Measurements from ENCODE around the gene BRIP1.

Gene BRIP1

DNA sequence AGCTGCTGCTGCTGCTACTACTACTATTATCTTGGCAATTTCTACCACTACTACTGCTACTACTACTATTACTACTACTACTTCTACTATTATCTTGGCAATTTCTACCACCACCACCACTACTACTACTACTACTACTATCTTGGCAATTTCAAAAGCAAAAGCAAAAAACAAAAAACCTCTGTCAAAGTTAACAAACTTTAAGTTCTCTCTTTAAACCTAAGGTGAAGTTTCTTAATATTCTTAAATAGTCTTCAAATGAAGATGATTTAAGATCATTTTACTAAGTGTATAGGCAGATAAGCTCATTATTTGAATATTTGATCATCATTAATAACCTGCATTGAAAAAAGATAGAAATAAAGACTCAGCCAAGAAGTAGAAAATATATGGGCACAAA lies 118.5 kb downstream of the BRIP1 start:
- TF ChIP-seq, protein P1, sequence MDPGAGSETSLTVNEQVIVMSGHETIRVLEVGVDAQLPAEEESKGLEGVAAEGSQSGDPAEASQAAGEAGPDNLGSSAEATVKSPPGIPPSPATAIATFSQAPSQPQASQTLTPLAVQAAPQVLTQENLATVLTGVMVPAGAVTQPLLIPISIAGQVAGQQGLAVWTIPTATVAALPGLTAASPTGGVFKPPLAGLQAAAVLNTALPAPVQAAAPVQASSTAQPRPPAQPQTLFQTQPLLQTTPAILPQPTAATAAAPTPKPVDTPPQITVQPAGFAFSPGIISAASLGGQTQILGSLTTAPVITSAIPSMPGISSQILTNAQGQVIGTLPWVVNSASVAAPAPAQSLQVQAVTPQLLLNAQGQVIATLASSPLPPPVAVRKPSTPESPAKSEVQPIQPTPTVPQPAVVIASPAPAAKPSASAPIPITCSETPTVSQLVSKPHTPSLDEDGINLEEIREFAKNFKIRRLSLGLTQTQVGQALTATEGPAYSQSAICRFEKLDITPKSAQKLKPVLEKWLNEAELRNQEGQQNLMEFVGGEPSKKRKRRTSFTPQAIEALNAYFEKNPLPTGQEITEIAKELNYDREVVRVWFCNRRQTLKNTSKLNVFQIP (CRISPR knock-in tag; IDR thresholded peaks at IDR 0.05; ENCODE audit: borderline replicate concordance, low read depth): no peak
- TF ChIP-seq, protein P2, sequence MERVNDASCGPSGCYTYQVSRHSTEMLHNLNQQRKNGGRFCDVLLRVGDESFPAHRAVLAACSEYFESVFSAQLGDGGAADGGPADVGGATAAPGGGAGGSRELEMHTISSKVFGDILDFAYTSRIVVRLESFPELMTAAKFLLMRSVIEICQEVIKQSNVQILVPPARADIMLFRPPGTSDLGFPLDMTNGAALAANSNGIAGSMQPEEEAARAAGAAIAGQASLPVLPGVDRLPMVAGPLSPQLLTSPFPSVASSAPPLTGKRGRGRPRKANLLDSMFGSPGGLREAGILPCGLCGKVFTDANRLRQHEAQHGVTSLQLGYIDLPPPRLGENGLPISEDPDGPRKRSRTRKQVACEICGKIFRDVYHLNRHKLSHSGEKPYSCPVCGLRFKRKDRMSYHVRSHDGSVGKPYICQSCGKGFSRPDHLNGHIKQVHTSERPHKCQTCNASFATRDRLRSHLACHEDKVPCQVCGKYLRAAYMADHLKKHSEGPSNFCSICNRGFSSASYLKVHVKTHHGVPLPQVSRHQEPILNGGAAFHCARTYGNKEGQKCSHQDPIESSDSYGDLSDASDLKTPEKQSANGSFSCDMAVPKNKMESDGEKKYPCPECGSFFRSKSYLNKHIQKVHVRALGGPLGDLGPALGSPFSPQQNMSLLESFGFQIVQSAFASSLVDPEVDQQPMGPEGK (CRISPR knock-in tag; IDR thresholded peaks at IDR 0.05; ENCODE audit: borderline replicate concordance): no peak
- TF ChIP-seq TOX (CRISPR knock-in tag; IDR thresholded peaks at IDR 0.05; ENCODE audit: borderline replicate concordance): no peak
- TF ChIP-seq ZNF70 (CRISPR knock-in tag; IDR thresholded peaks at IDR 0.05): no peak
- TF ChIP-seq OSR1 (CRISPR knock-in tag; IDR thresholded peaks at IDR 0.05): no peak
- TF ChIP-seq, protein P3, sequence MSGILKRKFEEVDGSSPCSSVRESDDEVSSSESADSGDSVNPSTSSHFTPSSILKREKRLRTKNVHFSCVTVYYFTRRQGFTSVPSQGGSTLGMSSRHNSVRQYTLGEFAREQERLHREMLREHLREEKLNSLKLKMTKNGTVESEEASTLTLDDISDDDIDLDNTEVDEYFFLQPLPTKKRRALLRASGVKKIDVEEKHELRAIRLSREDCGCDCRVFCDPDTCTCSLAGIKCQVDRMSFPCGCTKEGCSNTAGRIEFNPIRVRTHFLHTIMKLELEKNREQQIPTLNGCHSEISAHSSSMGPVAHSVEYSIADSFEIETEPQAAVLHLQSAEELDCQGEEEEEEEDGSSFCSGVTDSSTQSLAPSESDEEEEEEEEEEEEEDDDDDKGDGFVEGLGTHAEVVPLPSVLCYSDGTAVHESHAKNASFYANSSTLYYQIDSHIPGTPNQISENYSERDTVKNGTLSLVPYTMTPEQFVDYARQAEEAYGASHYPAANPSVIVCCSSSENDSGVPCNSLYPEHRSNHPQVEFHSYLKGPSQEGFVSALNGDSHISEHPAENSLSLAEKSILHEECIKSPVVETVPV (CRISPR knock-in tag; IDR thresholded peaks at IDR 0.05): no peak
- no peak for TF ChIP-seq SNAI2 (CRISPR knock-in tag; IDR thresholded peaks at IDR 0.05)
- no peak for TF ChIP-seq PPARA (CRISPR knock-in tag; IDR thresholded peaks at IDR 0.05; ENCODE audit: borderline replicate concordance)
- no peak for TF ChIP-seq TCF4 (CRISPR knock-in tag; IDR thresholded peaks at IDR 0.05; ENCODE audit: borderline replicate concordance)
- TF ChIP-seq ZC3H10 (CRISPR knock-in tag; IDR thresholded peaks at IDR 0.05): no peak
- TF ChIP-seq, protein P4, sequence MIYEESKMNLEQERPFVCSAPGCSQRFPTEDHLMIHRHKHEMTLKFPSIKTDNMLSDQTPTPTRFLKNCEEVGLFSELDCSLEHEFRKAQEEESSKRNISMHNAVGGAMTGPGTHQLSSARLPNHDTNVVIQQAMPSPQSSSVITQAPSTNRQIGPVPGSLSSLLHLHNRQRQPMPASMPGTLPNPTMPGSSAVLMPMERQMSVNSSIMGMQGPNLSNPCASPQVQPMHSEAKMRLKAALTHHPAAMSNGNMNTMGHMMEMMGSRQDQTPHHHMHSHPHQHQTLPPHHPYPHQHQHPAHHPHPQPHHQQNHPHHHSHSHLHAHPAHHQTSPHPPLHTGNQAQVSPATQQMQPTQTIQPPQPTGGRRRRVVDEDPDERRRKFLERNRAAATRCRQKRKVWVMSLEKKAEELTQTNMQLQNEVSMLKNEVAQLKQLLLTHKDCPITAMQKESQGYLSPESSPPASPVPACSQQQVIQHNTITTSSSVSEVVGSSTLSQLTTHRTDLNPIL (CRISPR knock-in tag; IDR thresholded peaks at IDR 0.05; ENCODE audit: low read depth): no peak
- TF ChIP-seq ISL1 (CRISPR knock-in tag; IDR thresholded peaks at IDR 0.05): no peak
- no peak for TF ChIP-seq ZNF8 (CRISPR knock-in tag; IDR thresholded peaks at IDR 0.05)
- TF ChIP-seq GLIS3 (CRISPR knock-in tag; IDR thresholded peaks at IDR 0.05): no peak
- TF ChIP-seq ZNF565 (CRISPR knock-in tag; conservative IDR thresholded peaks at IDR 0.05; ENCODE audit: low read depth): no peak
- no peak for TF ChIP-seq ZFP30 (CRISPR knock-in tag; IDR thresholded peaks at IDR 0.05)
- ATAC-seq: no peak

DNA sequence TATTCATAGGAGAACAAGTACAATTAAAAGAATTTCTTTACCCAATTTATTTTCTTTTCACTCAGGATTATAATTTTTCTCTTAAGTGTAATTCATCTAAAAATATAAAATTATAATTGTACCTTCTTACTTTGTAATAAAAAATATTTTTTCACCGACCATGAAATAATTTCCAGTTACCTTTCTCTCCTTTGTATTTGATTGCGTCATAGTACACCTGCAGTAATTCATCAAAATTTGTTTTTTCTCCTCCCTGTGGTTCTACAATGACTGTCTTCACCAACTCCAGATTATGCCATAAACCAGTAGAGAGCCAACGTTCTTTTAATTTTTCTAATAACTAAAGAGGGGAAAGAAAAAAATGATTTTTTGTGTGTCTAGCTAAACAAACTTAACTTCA lies 119.1 kb downstream of the BRIP1 start:
- no peak for ATAC-seq
- TF ChIP-seq ZC3H10 (CRISPR knock-in tag; IDR thresholded peaks at IDR 0.05): no peak
- TF ChIP-seq, protein P4 (CRISPR knock-in tag; IDR thresholded peaks at IDR 0.05; ENCODE audit: low read depth): no peak

DNA sequence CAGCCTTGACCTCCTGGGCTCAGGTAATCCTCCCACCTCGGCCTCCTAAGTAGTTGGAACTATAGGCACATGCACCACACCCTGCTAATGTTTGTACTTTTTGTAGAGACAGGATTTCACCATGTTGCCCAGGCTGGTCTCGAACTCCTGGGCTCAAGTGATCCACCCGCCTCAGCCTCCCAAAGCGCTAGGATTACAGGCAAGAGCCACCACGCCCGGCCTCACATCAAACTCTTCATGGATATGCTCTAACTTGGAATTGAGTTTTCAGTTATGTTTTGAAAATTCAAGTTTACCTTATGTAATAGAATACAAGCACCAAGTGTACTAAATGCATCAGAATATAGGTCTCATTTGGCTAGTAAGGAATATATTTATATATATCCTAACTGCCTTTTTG lies 119.6 kb downstream of the BRIP1 start:
- ATAC-seq: no peak
- TF ChIP-seq ZFP3 (CRISPR knock-in tag; IDR thresholded peaks at IDR 0.05): no peak
- TF ChIP-seq, protein P5, sequence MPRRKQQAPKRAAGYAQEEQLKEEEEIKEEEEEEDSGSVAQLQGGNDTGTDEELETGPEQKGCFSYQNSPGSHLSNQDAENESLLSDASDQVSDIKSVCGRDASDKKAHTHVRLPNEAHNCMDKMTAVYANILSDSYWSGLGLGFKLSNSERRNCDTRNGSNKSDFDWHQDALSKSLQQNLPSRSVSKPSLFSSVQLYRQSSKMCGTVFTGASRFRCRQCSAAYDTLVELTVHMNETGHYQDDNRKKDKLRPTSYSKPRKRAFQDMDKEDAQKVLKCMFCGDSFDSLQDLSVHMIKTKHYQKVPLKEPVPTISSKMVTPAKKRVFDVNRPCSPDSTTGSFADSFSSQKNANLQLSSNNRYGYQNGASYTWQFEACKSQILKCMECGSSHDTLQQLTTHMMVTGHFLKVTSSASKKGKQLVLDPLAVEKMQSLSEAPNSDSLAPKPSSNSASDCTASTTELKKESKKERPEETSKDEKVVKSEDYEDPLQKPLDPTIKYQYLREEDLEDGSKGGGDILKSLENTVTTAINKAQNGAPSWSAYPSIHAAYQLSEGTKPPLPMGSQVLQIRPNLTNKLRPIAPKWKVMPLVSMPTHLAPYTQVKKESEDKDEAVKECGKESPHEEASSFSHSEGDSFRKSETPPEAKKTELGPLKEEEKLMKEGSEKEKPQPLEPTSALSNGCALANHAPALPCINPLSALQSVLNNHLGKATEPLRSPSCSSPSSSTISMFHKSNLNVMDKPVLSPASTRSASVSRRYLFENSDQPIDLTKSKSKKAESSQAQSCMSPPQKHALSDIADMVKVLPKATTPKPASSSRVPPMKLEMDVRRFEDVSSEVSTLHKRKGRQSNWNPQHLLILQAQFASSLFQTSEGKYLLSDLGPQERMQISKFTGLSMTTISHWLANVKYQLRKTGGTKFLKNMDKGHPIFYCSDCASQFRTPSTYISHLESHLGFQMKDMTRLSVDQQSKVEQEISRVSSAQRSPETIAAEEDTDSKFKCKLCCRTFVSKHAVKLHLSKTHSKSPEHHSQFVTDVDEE (CRISPR knock-in tag; IDR thresholded peaks at IDR 0.05): no peak
- no peak for TF ChIP-seq PPARA (CRISPR knock-in tag; IDR thresholded peaks at IDR 0.05; ENCODE audit: borderline replicate concordance)
- no peak for TF ChIP-seq ESRRG (CRISPR knock-in tag; IDR thresholded peaks at IDR 0.05)
- TF ChIP-seq, protein P3 (CRISPR knock-in tag; IDR thresholded peaks at IDR 0.05): no peak
- TF ChIP-seq OSR1 (CRISPR knock-in tag; IDR thresholded peaks at IDR 0.05): no peak
- no peak for TF ChIP-seq ISL1 (CRISPR knock-in tag; IDR thresholded peaks at IDR 0.05)
- TF ChIP-seq, protein P4 (CRISPR knock-in tag; IDR thresholded peaks at IDR 0.05; ENCODE audit: low read depth): no peak
- TF ChIP-seq ZC3H10 (CRISPR knock-in tag; IDR thresholded peaks at IDR 0.05): no peak
- TF ChIP-seq RARB (CRISPR knock-in tag; IDR thresholded peaks at IDR 0.05): no peak
- TF ChIP-seq, protein P2 (CRISPR knock-in tag; IDR thresholded peaks at IDR 0.05; ENCODE audit: borderline replicate concordance): no peak
- no peak for TF ChIP-seq BACH2 (CRISPR knock-in tag; IDR thresholded peaks at IDR 0.05; ENCODE audit: borderline replicate concordance)
- TF ChIP-seq TOX (CRISPR knock-in tag; IDR thresholded peaks at IDR 0.05; ENCODE audit: borderline replicate concordance): no peak

All from SK-N-SH treated with all-trans-retinoic acid at 6 μM for 48 hours (cell line).